IPS DF 4.7 (cell line): Measurements from ENCODE around the gene KCNJ4.

Experiments used
- DNase-seq: peaks from one replicate; pipeline ENCODE4 v3.0.0-alpha.2; 2013; ENCODE audit warnings: low spot score; ENCODE audit errors: extremely low read depth

The KCNJ4 gene

GRCh38 chr22:38453066-38453672, 1.8 kb downstream of the KCNJ4 start:
- no peak for DNase-seq

DNA sequence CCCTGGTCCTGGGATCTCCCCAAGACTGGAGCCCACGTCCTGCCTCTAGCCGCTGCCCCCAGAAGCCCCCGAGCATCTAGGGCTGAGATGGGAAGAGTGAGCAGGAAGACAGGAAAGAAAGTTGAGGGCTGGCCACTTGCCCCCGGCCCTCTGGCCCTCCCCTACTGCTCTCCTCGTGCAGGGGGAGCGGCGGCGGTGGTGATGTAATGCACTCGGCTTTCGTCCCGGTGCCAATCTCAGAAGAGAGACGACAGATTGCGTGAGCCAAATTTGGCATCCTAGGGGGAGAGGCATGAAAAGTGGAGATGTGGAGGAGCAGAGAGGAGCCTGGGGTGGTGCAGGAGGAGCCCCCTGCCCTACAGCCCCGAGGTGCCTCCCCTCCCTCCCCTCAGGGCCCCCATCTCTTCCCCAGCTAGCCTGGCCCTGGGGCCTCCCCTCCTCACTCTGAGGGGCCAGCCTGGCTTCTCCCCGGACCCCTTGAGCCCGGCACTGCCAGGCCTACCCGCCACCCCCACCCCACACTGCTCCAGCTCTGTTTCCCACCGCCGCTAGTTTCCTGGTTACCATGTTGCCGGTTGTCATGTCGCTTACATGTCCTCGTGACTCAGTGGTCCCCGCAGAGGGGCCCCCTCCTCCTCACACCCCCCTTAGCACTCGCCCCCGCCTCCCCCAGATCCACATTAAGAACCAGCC, 2.5 kb downstream of the KCNJ4 start:
- DNase-seq = no peak

DNA sequence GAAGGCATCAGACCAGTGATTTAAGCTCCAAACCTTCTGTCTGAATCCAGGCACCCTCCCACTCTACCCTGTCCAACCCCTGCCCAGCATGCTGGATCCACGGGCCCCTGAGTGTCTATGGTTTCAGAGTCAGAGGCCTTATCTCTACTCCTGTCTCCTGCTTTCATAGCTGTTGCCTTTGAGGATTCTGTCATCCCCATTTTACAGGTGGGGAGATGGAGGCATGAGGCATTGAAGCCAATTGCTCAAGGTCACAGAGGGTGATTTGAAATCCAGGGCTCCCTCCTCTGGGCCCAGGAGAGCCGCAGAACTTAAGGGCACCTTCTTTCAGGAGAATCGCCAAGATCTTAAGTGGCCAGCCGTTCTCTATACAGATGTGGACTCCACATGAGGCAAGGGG, 3.1 kb downstream of the KCNJ4 start:
- no peak for DNase-seq

GRCh38 chr22:38451404-38451803, 3.6 kb downstream of the KCNJ4 start:
- no peak for DNase-seq

DNA sequence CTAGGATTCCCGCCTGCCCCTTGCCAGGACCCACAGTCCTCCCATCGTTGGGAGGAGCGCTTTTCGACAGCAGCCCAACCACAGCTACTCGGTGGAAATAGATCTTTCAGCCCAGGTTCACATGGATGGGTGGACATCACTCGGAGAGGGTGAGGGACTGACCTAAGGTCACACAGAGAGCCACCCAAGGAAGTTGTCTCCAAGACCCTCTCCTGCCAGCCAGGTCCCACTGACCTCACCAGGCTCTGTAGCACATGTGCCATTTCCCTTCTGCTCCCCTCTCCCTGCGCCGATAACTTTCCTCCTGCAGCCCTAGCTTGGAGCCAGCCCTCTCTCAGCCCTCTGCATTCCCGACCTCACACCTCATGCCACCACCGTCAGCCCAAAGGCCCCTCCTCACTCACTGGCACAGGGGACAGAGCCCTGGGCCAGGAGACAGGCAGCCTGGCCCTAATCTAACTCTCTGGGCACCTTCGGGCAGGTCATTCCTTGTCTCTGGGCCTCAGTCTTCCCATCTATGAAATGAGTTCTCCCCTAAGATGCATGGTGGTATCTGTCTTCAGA, 4.7 kb downstream of the KCNJ4 start:
- DNase-seq = no peak

DNA sequence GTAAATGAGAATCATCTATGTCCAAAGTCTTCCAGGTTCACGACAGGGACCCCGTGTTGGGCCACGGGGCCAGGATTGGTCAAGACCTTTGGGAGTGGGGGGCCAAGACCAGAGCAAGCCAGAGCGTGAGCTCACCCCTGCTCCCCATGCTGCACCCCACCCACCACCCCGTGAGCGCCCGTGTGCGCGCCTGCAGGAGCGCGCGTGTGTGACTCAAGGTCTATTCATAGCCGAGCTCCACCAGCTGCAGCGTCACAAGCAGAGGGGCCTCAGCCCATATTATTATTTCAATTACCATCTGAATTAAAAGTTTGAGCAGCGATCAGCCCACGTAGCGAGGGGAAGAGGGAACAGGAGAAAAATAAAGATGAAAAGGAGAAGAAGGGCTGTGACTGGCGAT, 5.2 kb downstream of the KCNJ4 start:
- no peak for DNase-seq

- no peak for DNase-seq
Measured at GRCh38 chr22:38448945-38449745, 5.9 kb downstream of the KCNJ4 start.

DNA sequence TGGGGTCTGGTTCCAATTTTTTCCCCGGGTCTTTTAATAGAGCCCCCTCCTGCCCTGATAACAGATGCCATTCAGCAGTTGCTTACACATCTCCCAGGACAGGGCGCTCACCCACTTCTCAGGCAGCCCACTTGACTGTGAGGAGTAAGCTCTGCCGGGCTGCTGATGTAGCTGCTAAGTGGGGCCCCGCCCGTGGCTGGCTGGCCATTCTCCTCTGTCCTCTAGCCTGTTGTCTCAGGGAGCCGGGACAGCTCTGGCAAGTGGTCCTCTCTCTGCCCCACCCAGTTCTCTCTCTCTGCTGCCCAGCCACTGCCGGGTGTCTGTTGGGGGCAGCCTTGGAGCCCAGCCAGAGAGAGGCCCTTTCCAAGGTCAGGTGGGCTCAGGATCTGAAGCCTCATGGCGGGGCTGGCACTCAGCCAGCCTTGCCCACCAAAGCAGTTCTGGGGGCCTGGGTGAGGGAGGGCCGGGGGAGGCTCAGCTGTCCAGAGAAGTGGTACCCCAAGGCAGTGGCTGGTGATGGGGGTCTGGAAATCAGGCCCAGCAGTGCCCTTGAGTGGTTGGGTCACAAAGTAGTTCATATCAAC, 8.9 kb downstream of the KCNJ4 start:
- DNase-seq = no peak

DNA sequence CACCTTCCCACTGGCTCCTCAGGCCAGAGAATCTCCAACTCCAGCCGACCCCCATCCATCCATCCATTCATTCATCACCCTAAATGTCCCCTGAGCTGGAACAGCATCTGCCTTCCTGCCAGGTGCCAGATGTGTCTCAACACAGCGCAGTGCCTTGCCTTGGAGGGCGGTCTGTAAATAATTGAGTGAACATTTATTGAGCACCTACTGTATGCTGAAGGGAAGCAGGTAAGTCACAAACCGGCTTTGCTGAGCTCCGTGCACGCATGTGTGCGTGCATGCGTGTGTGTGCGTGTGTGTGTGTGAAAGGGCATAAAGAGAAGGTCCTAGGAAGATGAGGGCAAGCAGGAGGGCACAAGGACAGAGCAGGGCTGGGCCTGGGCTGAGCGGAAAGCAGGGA, 10.2 kb downstream of the KCNJ4 start:
- no peak for DNase-seq

DNA sequence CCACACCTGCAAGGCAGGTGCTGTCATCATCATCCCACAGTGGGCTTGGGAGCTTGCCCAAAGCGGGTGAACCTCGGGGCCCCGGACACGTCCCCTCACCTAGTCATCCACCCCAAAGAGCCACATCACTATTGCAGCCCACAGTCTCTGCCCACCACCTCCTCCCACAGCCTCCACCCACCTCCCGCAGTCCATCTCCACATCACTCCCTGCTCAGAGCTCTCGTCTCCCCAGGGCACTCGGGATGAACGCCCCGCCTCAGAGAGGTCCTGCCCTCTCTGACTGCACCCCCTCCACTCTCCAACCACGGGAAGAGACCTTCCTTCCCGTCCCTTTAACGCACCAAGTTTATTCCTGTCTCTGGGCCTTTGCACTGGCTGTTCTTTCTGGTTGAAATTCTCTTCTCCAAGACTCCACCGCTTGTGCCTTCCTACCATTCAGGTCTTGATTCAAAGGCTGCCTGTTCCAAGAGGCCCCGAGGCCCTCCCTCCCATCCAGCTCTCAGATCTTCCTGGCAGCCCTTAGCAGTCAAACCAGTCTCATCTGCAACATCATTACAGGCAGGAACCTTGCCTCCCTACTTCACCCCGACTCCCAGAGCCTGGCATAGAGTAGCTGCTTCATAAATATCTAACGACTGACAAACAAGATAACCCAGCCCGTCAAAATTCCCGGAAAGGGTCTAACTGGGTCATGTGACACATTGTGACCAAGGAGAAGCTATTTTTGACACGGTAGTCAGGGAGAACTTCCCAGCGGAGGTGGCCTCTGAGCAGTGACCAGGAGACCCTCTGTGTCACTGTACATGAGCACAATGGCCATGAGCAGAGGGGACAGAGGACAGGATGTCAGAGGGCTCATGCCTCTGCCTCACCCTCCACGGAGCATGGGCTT, 11.1 kb downstream of the KCNJ4 start:
- no peak for DNase-seq

DNA sequence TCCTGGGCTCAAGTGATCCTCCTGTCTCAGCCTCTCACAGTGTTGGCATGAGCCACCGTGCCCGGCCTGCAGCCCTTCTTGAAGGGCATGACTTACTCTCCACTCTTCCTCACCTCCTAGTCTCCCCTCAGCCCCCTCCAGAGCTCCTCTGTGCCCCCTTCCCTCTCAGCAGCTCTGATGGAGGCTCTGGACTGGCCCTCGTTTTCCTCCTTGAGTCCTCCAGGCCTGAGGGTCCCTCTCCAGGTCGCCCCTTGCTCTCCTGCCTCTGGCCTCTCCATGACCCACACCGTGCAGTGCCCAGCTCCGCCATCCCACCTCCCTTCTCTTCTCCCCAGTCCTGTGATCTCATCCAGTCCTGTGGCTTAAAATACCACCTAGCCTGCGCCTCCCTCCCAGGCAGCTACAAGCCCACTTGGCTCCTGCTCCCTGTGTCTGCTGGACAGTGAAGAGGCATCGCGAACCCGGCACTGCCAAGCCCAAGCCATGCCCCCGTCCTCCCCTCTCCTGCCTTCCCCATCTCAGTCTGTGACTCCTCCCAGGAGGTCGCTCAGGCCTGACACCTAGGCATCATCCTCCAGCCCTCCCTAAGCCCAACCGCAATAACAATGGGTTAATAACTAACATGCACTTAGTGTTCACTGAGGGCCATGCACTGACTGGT, 11.9 kb downstream of the KCNJ4 start:
- no peak for DNase-seq

DNA sequence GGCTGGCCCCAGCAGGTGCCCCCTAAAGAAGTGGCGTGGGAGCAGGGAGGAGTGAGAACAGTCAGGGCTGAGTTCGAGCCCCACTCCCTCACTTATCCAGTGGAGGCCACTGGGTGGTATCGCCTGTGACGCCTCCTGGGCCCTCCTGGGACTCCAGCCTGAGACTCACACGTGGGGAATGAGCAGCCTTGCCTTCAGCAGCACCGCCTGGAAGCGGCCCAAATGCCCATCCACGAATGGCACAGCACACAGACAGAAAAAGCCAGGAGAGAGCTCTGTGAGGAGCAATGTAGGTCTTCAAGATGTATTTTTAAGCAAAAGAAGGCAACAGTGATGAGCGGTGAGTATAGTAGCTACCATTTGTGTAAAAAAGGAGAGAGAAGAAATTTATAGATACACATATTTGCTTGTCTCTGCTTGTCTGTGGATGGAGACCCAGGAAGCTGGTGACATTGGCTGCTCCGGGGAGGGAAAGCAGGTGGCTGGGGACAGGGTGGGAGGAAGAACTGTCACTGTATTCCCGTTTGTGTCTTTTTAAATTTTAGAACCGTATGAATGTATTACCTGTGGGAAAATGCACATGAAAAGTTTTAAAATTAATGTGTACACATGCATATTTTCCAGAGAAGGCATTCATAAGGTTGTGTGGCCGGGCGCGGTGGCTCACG, 13.2 kb downstream of the KCNJ4 start:
- no peak for DNase-seq

DNA sequence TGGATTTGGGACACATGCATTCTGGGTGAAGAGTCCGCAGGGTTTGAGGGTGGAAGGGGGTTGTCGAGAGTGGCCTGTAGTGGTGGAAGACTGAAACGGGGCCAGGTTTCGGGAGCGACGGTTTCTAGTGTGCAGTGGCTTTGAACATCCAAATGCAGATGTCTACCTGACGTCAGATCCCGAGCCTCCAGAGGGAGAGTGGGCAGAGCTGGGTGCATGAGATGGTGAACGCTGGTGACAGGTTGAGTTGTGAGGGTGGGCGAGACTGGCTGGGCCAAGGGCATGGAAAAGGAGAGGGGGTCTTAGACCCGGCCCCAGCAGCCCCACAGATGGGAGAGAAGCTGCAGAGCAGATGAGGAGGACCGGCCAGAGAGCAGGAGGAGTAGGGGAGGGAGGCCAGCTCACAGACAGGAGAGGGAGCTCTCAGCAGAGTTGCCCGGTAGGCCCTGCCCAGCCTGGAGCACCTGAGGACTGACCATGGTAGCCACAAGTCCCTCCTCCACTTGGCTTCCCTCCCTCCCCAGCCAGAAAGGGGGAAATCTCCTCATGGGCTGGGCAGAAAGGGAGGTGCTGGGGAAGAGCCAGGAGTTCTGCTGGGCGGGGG, 14.2 kb downstream of the KCNJ4 start:
- DNase-seq = no peak

DNA sequence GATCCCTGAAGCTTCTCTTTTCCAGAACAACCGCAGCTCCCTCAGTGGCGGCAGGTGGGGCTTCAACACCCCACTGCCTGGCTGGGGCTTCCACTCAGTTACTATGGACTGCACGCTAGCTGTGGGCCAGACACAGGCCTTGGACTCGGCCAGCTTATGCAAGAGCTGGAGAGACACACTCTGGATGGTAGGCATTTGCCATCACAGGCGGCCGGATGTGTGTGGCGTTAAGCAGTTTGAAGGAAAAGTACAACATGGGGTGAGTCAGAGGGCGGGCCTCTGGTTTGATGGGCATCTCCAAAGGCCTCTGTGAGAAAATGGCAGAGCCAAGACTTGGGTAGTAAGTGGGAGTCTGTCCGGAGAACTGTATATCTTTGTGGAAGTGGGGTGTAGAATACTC, 17.6 kb downstream of the KCNJ4 start:
- DNase-seq = no peak

- no peak for DNase-seq
Measured at GRCh38 chr22:38436629-38437395, 18.2 kb downstream of the KCNJ4 start.

- DNase-seq = no peak
Measured at GRCh38 chr22:38435965-38436364, 19.0 kb downstream of the KCNJ4 start.

DNA sequence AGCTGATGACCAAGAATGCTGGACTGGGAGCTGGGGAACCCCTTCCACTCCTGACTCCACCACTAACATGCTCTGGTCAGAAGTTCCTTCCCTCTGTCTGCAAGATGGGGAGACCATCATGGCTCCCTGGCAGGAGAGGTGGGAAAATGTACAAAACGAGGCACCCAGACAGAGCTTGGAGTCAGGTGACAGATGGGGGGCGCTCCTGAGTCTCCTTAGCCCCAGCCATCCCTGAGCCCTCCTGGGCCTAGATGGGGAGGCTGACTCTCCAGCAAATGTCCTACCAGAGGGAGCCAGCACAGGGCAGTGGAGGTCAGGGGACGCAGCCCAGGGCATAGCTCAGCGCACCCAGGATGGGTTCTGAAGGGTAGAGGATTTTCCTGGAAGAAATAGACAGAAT, 20.0 kb downstream of the KCNJ4 start:
- no peak for DNase-seq

DNA sequence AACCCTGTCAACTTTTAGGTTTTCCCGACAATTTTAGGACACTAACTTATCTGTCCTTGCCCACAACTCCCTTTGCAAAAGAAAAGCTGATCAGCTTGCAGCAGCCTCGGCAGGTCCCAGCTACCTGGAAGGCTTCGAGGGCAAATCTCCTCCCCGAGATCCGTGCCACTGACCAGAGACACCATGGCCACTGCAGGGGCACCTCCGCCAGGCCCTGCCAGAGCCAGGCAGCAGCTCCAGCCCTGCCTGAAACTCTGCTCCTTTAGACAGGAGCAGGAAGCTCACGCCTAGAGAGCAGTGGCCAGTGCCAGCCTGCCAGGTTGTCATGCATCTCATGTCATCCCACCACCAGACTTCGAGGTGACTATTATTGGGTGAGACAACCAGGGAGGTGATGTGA, 21.1 kb downstream of the KCNJ4 start:
- no peak for DNase-seq

- DNase-seq = no peak
Measured at GRCh38 chr22:38432264-38432663, 22.7 kb downstream of the KCNJ4 start.
